Measurements from ENCODE around the gene AMDHD2.
A peak's percentile ranks its signal among the peaks of the same experiment; 100 is the strongest.
"Not testable (repeated sequence)": the region's sequence is repeated elsewhere in the genome, so short reads cannot be mapped to it uniquely, and the experiment has no call there.

AMDHD2 gene

GRCh38 chr16:2518823-2519710 is 1.1 kb upstream of the AMDHD2 start:
- DNase-seq = no peak

DNA sequence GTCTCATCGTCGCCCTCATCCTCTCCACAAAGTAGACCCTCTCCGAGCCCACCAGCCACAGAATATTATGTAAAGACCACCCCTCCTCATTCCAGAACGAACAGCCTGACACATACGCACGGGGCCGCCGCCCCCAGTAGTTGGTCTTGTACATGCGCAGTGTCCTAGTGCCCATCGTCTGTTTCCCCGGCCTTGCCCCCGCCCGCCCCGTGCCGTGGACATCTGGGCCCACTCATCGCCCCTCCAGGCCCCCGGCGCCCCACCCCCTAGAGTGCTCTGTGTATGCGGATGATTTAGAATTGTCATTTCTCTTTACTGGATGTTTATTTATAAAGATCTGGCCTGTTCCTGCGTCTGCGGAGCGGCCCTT is 475 bp upstream of the AMDHD2 start:
- DNase-seq = no peak

GRCh38 chr16:2520784-2521531 is 787 bp downstream of the AMDHD2 start:
- DNase-seq = no peak

DNA sequence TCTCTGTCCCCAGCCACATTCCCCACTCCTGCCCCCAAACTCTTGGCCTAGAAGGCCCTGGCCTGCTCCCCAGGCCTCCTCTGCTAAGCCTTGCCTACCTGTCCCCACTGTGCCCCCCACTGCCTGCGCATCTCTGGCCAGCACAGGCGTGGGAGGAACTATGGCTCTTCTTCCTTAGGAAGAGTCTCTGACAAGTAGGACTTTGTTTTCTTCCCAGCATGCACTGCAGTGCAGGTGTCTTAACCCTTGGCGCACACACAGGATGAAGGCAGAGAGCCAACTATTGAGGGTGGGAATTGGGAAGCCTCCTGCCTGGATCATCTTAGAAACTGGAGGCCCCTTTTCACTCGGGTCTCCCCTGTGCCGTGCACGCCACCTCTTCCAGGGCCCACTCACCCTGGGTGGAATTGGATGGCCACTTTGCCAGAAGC is 3.6 kb downstream of the AMDHD2 start:
- DNase-seq = no peak

DNA sequence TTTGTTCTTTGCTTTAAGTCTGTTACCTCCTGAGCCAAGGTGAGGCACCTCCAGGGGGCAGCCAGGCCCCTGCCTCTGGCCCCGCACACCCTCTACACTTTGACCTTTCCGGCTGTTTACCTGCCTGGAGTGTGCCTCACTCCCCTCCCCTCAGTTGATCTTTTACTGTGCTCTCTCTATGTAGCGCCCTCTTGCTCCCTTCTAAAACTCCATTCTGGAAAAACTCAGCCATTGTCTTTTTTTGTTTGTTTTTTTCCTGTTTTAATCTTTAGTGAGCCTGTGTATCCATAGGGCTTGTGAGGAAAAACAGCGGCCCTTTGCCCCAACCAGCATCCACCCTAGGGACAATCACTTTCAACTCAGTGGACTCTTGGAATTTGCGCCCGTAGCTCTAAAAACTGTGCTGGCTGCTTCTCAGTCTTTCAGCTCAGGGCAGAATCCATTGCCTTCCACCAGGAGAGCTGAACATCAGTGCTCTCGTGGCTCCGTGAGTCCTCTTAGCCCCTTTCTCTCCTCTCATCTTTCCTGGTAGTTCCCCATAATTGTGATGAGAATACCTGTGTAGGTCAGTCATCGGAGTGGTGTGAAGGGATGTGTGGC is 4.3 kb downstream of the AMDHD2 start:
- no peak for DNase-seq

- no peak for DNase-seq
Measured at GRCh38 chr16:2526135-2526534, 6.0 kb downstream of the AMDHD2 start.

DNA sequence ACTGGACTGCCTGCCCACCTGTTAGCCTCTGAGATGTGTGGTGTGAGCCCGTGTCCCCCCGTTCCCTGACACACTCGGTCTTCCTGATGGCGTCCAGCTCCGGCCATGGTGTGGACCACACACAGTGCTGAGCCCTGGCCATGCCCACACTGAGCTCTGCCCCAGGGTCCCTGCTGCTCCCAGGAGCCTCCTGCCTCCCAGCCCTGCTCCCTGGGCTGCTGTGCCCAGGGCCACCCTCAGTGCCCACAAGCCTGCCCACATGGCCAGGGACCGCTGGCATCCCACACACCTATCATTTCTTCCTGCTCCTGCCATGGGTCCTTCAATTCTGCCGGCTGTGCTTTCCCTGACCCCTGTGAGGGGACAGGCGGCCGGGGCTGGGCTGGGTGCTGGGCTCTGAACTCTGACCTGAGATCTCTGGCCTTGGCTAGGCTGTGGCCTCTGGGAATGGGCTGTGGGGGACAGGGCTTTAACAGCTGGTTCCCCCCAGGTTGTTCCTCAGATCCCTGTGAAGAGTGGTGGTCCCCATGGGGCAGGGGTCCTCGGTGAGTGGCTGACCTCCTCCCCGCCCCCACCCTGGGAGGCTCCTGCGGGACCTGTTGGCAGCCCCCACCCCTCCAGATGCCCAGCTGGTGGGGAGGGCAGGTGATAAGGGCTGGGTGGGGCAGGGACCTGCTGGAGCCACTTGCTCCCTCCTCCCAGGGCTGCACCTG is 7.1 kb downstream of the AMDHD2 start:
- DNase-seq = no peak

- no peak for DNase-seq
Measured at GRCh38 chr16:2527784-2528100, 7.6 kb downstream of the AMDHD2 start.

- no peak for DNase-seq
Measured at GRCh38 chr16:2528161-2529060, 8.2 kb downstream of the AMDHD2 start.

DNA sequence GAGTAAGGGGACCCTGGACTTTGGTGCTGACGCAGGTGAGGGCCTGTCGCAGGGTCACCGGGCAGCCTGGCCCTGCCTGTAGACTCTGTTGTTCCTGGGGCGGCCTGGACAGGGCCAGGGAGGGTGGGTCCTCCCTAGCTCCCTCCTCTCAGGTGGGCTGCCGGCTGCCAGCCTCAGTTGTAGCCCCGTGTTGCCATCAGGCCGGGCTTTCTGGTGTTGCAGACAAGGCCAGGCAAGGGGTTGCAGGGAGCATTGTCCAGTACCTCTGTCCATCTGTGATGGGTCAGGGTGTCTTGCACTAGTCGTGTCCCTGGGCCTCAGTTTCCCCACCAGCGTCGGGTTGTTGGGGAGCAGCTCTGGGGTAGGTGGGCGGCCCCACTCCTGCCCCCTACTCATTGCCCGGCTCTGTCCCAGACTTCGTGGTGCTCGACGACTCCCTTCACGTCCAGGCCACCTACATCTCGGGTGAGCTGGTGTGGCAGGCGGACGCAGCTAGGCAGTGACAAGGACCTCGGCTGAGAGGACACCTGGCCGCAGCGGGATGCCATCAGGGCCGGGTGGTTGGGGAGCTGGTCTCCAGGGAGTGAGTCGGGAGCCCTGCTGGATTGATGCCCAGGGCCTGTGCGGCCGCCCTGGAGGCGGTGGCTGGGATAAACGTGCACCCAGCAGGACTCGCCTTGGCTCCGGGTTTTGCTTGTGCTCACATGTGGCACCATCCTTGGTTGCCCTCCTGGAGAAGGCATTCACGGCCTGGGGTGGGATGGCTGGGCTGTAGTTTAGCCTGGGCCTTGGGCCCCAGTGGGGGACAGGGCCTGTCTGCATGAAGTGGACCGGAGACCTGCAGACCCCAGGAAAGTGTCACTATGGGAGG is 9.1 kb downstream of the AMDHD2 start:
- DNase-seq = no peak

- DNase-seq = no peak
Measured at GRCh38 chr16:2529961-2530628, 9.9 kb downstream of the AMDHD2 start.

DNA sequence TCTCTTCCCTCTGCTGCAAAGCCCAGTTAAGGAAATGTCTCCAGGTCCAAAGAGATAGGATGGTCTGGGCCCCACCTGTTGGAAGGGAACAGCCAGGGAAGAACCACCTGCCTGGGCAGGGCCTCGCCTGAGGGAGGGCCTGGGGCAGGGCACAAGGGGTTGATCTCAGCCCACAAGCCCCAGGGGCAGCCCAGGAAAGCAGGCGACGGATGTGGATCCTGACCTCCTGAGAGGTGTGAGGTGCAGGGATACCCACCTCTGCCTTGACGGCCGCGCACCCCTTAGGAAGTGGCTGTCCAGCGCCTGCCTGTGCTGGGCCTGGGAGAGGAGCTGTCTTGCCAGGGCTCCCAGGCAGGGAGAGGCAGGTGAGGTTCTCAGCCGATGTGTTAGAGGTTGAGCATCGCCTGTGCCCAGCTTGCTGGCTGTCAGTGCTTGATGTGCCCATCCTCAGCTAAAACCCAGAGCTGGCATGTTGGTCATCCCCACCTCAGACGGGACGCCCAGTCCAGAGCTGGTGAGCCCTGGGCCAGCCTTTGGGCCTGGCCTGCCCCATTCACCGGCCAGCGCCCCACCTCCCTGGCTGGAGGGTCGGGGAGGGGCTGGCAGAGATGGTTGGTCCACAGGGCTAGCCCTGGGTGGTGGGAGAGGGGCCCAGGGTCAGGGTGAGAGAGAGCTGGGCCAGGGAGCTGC is 10.6 kb downstream of the AMDHD2 start:
- no peak for DNase-seq

DNA sequence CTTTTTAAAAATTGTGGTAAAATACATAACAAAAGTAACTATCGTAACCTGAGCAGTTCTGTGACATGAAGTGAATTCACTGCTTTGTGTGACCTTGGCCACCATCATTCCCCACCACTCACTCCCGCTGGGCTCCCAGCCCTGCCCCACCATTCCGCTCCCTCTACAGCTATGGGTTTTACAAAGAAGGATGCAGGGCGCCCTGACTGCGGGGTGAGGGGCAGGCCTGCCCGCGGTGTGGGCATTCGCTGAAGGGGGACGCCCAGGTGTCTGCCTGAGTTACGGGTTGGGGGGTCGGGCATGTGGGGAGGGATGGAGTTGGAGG is 11.2 kb downstream of the AMDHD2 start, which contains the start of gene CEMP1:
Gene CEMP1 (minus strand): TSS at position 38 of the 325 bp plus-strand sequence. CDS start 335 bp downstream, outside the sequence.
- DNase-seq = no peak

GRCh38 chr16:2531696-2532493 is 11.7 kb downstream of the AMDHD2 start:
- DNase-seq = peak; percentile 97

- DNase-seq = peak; percentile 24
Measured at GRCh38 chr16:2532494-2533141, 12.4 kb downstream of the AMDHD2 start.

DNA sequence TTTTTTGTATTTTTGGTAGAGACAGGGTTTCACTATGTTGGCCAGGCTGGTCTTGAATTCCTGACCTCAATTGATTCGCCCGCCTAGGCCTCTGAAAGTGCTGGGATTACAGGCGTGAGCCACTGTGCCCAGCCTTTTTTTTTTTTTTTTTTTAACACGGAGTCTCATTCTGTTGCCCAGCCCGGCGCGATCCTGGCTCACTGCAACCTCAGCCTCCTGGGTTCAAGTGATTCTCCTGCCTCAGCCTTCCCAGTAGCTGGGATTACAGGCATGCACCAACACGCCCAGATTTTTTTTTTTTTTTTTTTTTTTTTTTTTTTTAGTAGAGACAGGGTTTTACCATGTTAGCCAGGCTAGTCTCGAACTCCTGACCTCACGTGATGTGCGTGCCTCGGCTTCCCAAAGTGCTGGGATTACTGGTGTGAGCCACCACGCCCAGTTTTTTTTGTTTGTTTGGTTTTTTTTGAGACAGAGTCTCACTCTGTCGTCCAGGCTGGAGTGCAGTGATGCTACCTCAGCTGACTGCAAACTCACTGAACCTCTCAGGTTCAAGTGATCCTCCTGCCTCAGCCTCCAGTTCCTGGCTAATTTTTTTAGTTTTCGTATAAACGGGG is 13.1 kb downstream of the AMDHD2 start:
- not testable (repeated sequence) for DNase-seq

DNA sequence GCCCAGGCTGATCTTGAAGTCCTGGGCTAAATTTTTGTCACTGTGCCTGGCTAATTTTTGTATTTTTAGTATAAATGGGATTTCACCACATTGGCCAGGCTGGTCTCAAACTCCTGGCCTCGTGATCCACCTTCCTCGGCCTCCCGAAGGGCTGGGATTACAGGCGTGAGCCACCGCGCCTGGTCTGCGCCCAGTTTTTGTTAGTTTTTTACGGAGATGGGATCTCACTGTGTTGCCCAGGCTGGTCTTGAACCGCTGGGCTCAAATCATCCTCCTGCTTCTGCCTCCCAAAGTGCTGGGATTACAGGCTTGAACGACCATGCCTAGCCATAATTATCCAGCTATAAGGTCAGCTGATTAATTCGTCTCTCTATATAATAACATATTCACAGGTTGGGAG is 13.7 kb downstream of the AMDHD2 start:
- DNase-seq = no peak

DNA sequence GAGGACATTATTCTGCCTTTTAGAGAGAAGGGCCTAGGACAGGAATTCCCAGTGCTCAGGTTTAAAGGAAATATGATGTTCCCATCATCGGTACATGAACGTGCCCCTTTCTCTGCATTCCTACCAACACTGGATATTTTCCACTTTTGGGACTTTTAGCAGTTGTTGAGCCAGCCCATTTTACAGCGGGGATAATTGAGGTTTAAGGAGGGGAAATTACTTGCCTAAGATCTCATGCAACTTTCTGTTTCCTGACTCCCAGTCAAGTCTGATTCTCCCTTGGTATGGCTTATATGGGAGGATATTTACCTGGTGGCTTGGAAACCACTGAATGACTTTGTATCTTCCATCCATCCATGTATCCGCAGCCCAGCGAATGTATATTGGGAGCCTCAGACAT is 14.2 kb downstream of the AMDHD2 start:
- not testable (repeated sequence) for DNase-seq

Measured in fibroblast of upper back skin (primary cell).